ENCODE measurements around the gene MICU1. TPM values are rescaled to one million over a fixed set of nuclear protein-coding genes. Genes with fewer than 3 reads are reported as not detected.

MICU1 gene
- total RNA-seq, 6 experiments from 2014 or later = 54.7 to 62.7 (median 59.8) TPM

GRCh38 chr10:72417971-72418370, 207.9 kb downstream of the MICU1 start:
- Mint-ChIP-seq H3K9me3 (no peaks in the 10 kb centered on the region), H3K4me1 (ENCODE audit: low read depth) (no peaks in the 10 kb centered on the region), H3K36me3 (ENCODE audit: low read depth) (peaks cover 21% of the 10 kb centered on the region), H3K4me3 (no peak overlapping the region), H3K27me3 (ENCODE audit: insufficient read depth) (no peaks in the 10 kb centered on the region), H3K27ac (no peak overlapping the region)
- TF ChIP-seq CTCF (IDR thresholded peaks at IDR 0.05) = no peak
- no peak for DNase-seq

- peaks cover 8% of the 10 kb centered on the region for H3K36me3 Mint-ChIP-seq (ENCODE audit: low read depth)
- DNase-seq = no peak
- no peak for TF ChIP-seq CTCF (IDR thresholded peaks at IDR 0.05)
- H3K4me1 Mint-ChIP-seq (ENCODE audit: low read depth) = no peaks in the 10 kb centered on the region
- H3K9me3 Mint-ChIP-seq = no peaks in the 10 kb centered on the region
- no peak overlapping the region for H3K4me3 Mint-ChIP-seq
- H3K27me3 Mint-ChIP-seq (ENCODE audit: insufficient read depth) = no peaks in the 10 kb centered on the region
- no peak overlapping the region for H3K27ac Mint-ChIP-seq
Observed at GRCh38 chr10:72416661-72417060, 209.2 kb downstream of the MICU1 start.

GRCh38 chr10:72414642-72415041, 211.2 kb downstream of the MICU1 start:
- no peak overlapping the region for H3K27ac Mint-ChIP-seq
- TF ChIP-seq CTCF (IDR thresholded peaks at IDR 0.05) = no peak
- no peaks in the 10 kb centered on the region for H3K9me3 Mint-ChIP-seq
- no peaks in the 10 kb centered on the region for H3K4me1 Mint-ChIP-seq (ENCODE audit: low read depth)
- peaks cover 5% of the 10 kb centered on the region; the same call in 1 of the 2 replicates for H3K36me3 Mint-ChIP-seq (ENCODE audit: low read depth)
- no peaks in the 10 kb centered on the region for H3K27me3 Mint-ChIP-seq (ENCODE audit: insufficient read depth)
- H3K4me3 Mint-ChIP-seq = no peak overlapping the region
- DNase-seq = no peak

GRCh38 chr10:72409167-72409566, 216.7 kb downstream of the MICU1 start:
- no peak for DNase-seq
- Mint-ChIP-seq H3K27ac (no peak overlapping the region), H3K4me3 (no peak overlapping the region), H3K4me1 (ENCODE audit: low read depth) (no peaks in the 10 kb centered on the region), H3K9me3 (no peaks in the 10 kb centered on the region), H3K27me3 (ENCODE audit: insufficient read depth) (no peaks in the 10 kb centered on the region), H3K36me3 (ENCODE audit: low read depth) (peaks cover 12% of the 10 kb centered on the region)
- TF ChIP-seq CTCF (IDR thresholded peaks at IDR 0.05) = no peak

GRCh38 chr10:72407927-72408600, 217.8 kb downstream of the MICU1 start:
- no peak for TF ChIP-seq CTCF (IDR thresholded peaks at IDR 0.05)
- DNase-seq = no peak
- Mint-ChIP-seq H3K36me3 (ENCODE audit: low read depth) (peaks cover 12% of the 10 kb centered on the region), H3K4me1 (ENCODE audit: low read depth) (no peaks in the 10 kb centered on the region), H3K9me3 (no peaks in the 10 kb centered on the region), H3K27me3 (ENCODE audit: insufficient read depth) (no peaks in the 10 kb centered on the region), H3K4me3 (no peak overlapping the region), H3K27ac (no peak overlapping the region)
